Stimulated activated CD8-positive, alpha-beta memory T cell treated with anti-CD3 and anti-CD28 coated beads, Interleukin-7, amount 100 ng/mL, for 24 hours (primary cell): ENCODE data around the gene SMC1B.
"Not testable (repeated sequence)": the region's sequence is repeated elsewhere in the genome, so short reads cannot be mapped to it uniquely, and the experiment has no call there.

Source experiments
- DNase-seq: peaks from one replicate; pipeline ENCODE4 v3.0.0-alpha.2; 2020; ENCODE audit warnings: low read depth

Gene SMC1B

DNA sequence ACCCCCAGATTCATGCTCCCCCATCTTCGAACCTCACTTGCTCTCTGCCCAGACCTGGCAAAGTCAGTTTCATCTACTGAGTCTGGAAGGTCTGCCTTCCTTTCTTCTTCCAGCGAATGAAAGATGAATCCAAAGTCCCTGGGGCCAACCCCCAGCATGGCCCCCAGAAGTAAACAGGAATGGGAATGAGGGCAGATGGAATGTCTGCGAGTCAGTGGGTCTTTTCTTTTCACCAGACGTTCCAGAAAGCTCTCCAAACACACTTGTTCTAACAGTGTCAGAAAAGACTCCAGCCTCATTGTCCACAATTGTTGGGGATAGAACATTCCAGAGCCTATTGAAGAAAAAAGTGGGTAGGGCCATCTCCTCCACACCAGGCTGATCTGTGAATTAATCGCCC, 28.7 kb upstream of the SMC1B start:
- no peak for DNase-seq

GRCh38 chr22:45441138-45441537, 27.7 kb upstream of the SMC1B start:
- no peak for DNase-seq

GRCh38 chr22:45440688-45441087, 27.3 kb upstream of the SMC1B start:
- not testable (repeated sequence) for DNase-seq

GRCh38 chr22:45438336-45438735, 24.9 kb upstream of the SMC1B start:
- no peak for DNase-seq

- DNase-seq = not testable (repeated sequence)
Measured at GRCh38 chr22:45436871-45437517, 23.6 kb upstream of the SMC1B start.

GRCh38 chr22:45435544-45436139, 22.2 kb upstream of the SMC1B start:
- DNase-seq = peak; percentile 62

GRCh38 chr22:45434981-45435380, 21.6 kb upstream of the SMC1B start:
- no peak for DNase-seq

GRCh38 chr22:45430871-45431270, 17.5 kb upstream of the SMC1B start:
- no peak for DNase-seq

- DNase-seq = no peak
Measured at GRCh38 chr22:45429981-45430775, 16.8 kb upstream of the SMC1B start.

DNA sequence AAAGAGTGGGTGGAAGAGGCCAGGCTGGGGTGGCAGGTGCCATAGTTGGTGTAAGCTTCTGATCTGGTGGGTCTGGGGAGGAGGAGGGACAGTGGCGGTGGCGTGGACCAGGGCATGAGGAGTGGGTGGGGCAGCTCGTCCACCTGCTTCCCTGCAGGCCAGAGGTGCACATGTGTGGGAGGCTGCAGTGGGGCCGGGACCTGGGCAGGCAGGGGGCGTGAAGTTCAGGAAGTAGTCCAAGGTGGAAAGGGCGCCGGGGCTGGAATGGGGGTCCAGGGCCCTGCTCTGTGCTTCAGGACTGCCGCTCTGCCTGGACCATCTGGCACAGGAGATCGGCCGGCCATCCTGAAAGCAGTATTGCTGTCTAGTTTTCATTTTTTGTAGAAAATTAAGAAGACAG, 16.0 kb upstream of the SMC1B start:
- no peak for DNase-seq

- DNase-seq = no peak
Measured at GRCh38 chr22:45428391-45429385, 15.3 kb upstream of the SMC1B start.

DNA sequence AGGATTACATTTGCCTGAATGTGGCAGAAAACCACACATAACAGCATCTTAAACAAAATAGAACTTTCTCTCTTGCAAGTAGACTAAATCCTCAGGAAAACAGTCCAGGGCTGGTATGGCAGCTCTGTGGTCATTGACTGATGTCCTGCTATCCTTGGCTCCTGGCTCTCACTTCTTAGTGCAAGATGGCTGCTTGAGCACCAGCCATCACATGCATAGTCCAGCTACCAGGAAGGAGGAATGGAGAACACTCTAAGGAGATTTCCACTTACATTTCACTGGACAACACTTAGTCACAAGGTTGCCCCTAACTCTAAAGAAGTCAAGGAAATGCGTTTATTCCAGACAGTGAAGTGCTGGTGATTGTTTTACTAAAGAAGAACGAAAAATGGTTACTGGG, 13.7 kb upstream of the SMC1B start:
- no peak for DNase-seq

DNA sequence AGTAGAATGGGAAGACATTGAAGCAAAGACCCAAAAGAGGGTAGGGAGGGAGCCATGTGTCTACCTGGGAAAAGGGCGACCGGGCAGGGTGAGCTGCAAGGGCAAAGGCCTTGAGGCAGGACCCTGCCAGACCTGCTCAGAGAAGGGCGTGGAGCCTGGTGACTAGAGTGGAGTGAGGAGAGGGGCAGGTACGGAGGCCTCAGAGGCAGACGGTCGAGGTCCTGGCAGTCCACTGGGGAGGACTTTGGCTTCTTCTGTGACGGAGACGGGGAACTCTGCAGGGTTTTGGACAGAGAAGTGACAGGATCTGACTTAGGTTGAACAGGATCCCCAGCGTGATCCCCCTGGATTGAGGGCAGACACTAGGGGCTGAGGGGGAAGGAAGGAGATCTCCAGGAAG, 13.0 kb upstream of the SMC1B start:
- DNase-seq = no peak

GRCh38 chr22:45425531-45426265, 12.3 kb upstream of the SMC1B start:
- no peak for DNase-seq

GRCh38 chr22:45425101-45425500, 11.7 kb upstream of the SMC1B start:
- no peak for DNase-seq

DNA sequence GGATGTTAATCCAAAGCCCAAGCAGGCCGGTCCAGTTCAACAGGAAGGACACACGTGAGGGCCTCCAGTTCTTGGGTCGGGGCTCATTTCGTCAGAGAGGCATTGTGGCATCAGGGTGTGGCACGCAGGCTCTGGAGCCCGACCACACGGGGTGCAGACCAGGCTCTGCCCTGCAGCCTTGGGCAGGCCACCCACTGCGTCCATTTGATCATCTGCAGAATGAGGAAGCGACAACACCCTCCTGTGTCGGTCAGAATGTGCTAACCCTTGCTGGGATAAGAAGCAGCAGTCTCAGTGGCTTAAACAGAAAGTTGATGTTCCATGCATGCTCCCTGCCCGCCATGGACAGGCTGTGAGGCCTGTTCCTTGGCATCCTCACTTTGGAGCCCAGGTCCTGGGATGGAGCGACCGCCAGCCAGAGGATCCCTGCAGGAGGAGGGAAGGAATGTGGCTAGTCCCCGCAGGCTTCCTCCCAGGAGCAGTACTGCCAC, 10.9 kb upstream of the SMC1B start:
- DNase-seq = no peak

GRCh38 chr22:45423524-45423923, 10.1 kb upstream of the SMC1B start:
- no peak for DNase-seq

DNA sequence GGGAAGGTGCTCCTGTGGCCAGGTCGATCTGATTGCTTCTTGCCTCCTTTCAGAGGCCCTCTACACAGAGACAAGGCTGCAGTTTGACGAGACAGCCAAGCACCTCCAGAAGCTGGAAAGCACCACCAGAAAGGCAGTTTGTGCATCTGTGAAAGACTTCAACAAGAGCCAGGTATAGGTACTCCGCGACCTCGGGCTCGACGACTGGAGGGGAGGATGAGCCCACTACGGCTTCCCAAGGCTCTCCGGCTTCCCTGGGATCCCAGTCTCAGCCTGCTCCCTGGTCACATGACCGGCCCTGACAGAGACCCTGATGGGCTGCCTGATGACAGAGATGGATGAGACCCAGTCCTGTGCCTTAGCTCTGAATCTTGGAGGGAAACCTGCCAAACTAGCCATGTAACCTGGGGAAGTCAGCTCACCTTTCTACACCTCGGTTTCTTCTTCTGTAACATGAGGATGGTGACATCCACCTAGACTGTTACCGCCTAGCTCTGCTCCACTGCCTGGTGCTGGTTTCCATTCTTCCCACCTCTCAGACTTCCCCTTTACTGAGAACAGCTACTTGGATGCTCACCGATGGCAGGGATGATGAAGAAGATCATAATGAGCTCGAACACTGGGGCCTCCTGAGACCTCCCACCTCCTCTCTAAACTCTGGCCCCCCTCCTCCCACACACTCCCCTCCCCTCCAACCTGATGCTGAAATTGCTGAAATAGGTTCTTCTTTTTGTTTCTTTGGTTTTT, 9.0 kb upstream of the SMC1B start:
- no peak for DNase-seq

GRCh38 chr22:45421349-45422055, 8.1 kb upstream of the SMC1B start:
- no peak for DNase-seq

DNA sequence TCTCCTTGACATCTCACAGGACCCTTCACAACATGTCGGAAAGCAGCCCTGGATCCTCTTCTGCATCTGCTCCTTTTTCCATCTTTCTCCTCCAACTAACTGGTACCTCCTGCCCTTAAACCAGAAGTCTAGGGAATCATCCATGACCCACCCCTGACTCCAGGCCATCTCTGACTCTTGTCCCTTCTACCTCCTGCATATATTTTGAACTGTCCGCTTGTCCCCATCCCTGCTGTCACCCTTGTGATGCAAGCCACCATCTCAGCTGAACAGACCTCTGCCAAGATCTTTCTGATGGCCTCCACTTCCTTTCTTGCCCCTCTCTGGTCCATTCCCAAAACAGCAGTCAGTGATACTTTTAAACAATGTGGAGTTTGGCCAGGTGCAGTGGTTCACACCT, 7.1 kb upstream of the SMC1B start:
- no peak for DNase-seq
